MCF 10A (cell line): ENCODE measurements around the gene ELK4. TPM values are rescaled to one million over a fixed set of nuclear protein-coding genes. Genes with fewer than 3 reads are reported as not detected.

ENCODE experiments used
- BruUV-seq: library from RNA; stranded (reverse); fragments of 400-500 nt; replicated peaks from 2 replicates; lab custom pipeline; 2021; lab: Mats Ljungman, UMichigan
- CTCF ChIA-PET: fragments of 300-600 bp; sonication (Branson Sonifier 250); formaldehyde crosslinking; extraction: SDS; loops from one replicate; lab custom pipeline; 2021; ENCODE audit warnings: antibody characterized with exemption, inconsistent platforms; lab: Yijun Ruan, JAX
- POLR2A ChIA-PET: fragments of 300-600, 350-650 bp; sonication (Branson Sonifier 250); formaldehyde crosslinking; extraction: SDS; loops from one replicate; lab custom pipeline; 2020; ENCODE audit warnings: antibody characterized with exemption, inconsistent platforms; lab: Yijun Ruan, JAX
- DNase-seq: peaks from one replicate; pipeline ENCODE4 v3.0.0-alpha.2; 2018; ENCODE audit not compliant: unreplicated experiment
- H3K27ac Mint-ChIP-seq: one replicate; pipeline ENCODE4 v1.8.0; 2022; ENCODE audit warnings: mild to moderate bottlenecking, low read depth, mixed read lengths; ENCODE audit not compliant: unreplicated experiment
- H3K27me3 Mint-ChIP-seq: one replicate; pipeline ENCODE4 v1.8.0; 2022; ENCODE audit warnings: mixed read lengths; ENCODE audit not compliant: insufficient read depth, unreplicated experiment
- H3K36me3 Mint-ChIP-seq: one replicate; pipeline ENCODE4 v1.8.0; 2022; ENCODE audit warnings: mild to moderate bottlenecking, moderate library complexity, mixed read lengths; ENCODE audit not compliant: insufficient read depth, unreplicated experiment
- H3K4me1 Mint-ChIP-seq: one replicate; pipeline ENCODE4 v1.8.0; 2022; ENCODE audit warnings: mixed read lengths; ENCODE audit not compliant: insufficient read depth, unreplicated experiment
- H3K4me3 Mint-ChIP-seq: one replicate; pipeline ENCODE4 v1.8.0; 2022; ENCODE audit warnings: mild to moderate bottlenecking, moderate library complexity, mixed read lengths; ENCODE audit not compliant: unreplicated experiment
- H3K9me3 Mint-ChIP-seq: one replicate; pipeline ENCODE4 v1.8.0; 2022; ENCODE audit warnings: mixed read lengths; ENCODE audit not compliant: unreplicated experiment
- intact Hi-C: fragments of 100-400 bp; cut with micrococcal nuclease; formaldehyde crosslinking; loops from 2 replicates; pipeline ENCODE4 v1.14.1; 2022
- total RNA-seq: library from RNA; stranded (reverse); gene quantifications from 2 replicates; pipeline ENCODE4 v1.2.3, GENCODE V29; 2022
- TF ChIP-seq, protein P1 (sequence below): fragments of 200-600 bp; IDR thresholded peaks from one replicate; pipeline ENCODE4 v1.8.0; 2022; ENCODE audit warnings: antibody characterized with exemption, mild to moderate bottlenecking; ENCODE audit not compliant: unreplicated experiment

Gene ELK4
- total RNA-seq, 1 experiment from 2014 or later = 101 TPM

DNA sequence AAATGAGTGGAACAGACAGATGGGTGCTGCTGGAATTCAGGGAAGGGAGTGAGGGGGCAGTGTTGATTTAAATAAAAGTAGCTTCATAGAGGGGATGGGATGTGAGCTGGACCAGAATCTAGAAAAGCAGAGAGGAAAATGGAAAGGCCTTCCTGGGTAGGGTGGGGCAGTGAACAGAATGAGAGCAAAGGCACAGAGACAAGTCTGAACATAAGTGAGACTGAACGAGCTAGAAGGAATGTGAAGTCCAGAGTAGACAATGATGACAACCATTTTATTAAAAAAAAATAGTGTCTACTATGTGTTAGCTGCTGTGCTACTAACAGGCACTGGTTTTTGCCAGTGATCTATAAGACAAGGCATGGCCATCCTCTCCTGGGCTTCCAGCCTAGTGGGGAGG is 36.0 kb downstream of the ELK4 start:
- intact Hi-C loops = no loop called here
- no peak for DNase-seq
- Mint-ChIP-seq H3K27me3 (no peaks in the 10 kb centered on the region), H3K27ac (no peak overlapping the region), H3K4me1 (peaks cover 21% of the 10 kb centered on the region), H3K4me3 (no peak overlapping the region), H3K9me3 (no peaks in the 10 kb centered on the region), H3K36me3 (peaks cover 32% of the 10 kb centered on the region)
- TF ChIP-seq, protein P1, sequence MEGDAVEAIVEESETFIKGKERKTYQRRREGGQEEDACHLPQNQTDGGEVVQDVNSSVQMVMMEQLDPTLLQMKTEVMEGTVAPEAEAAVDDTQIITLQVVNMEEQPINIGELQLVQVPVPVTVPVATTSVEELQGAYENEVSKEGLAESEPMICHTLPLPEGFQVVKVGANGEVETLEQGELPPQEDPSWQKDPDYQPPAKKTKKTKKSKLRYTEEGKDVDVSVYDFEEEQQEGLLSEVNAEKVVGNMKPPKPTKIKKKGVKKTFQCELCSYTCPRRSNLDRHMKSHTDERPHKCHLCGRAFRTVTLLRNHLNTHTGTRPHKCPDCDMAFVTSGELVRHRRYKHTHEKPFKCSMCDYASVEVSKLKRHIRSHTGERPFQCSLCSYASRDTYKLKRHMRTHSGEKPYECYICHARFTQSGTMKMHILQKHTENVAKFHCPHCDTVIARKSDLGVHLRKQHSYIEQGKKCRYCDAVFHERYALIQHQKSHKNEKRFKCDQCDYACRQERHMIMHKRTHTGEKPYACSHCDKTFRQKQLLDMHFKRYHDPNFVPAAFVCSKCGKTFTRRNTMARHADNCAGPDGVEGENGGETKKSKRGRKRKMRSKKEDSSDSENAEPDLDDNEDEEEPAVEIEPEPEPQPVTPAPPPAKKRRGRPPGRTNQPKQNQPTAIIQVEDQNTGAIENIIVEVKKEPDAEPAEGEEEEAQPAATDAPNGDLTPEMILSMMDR = no peak
- ChIA-PET CTCF (interaction anchor here (0.6 to 26.1 kb wide), 10 partner anchors 18 to 1121 kb away, joined by 3 to 918 read pairs (median 3); partner anchors contain the start of gene ELK4), POLR2A (interaction anchor here (0.6 to 12.4 kb wide), 8 partner anchors 12 to 153 kb away, joined by 3 to 555 read pairs (median 4); partner anchors contain the start of genes ELK4 and SLC45A3)
- no TSS peak for BruUV-seq

DNA sequence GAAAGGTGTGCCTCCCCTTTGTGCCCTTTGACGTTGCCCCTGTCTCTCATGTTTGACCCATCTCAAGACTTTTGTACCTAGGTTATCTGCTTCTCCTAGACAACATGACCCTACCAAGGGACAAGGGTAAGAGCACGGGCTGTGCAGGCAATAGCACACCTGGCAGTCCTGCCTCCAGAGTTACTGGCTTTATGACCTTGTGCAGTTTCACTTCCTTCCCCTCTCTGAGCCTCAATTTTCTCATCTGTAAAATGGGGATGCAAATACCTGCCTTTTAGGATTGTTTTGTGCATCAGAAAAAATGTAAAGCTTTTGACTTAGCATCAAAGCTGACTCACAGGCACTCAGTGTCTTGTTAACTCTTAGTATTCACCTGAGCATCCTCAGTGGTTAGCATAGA is 36.4 kb downstream of the ELK4 start:
- no peaks in the 10 kb centered on the region for H3K9me3 Mint-ChIP-seq
- no peak overlapping the region for H3K27ac Mint-ChIP-seq
- CTCF ChIA-PET = interaction anchor here (0.5 to 26.1 kb wide), 10 partner anchors 19 to 196 kb away, joined by 3 to 918 read pairs (median 3); partner anchors contain the start of gene ELK4
- TF ChIP-seq, protein P1 = no peak
- no peak overlapping the region for H3K4me3 Mint-ChIP-seq
- POLR2A ChIA-PET = interaction anchor here (0.6 to 12.4 kb wide), 9 partner anchors 12 to 153 kb away, joined by 3 to 555 read pairs (median 4); partner anchors contain the start of genes ELK4 and SLC45A3
- BruUV-seq = no TSS peak
- H3K27me3 Mint-ChIP-seq = no peaks in the 10 kb centered on the region
- H3K4me1 Mint-ChIP-seq = peaks cover 20% of the 10 kb centered on the region
- H3K36me3 Mint-ChIP-seq = peaks cover 31% of the 10 kb centered on the region
- intact Hi-C loops = no loop called here
- DNase-seq = no peak

DNA sequence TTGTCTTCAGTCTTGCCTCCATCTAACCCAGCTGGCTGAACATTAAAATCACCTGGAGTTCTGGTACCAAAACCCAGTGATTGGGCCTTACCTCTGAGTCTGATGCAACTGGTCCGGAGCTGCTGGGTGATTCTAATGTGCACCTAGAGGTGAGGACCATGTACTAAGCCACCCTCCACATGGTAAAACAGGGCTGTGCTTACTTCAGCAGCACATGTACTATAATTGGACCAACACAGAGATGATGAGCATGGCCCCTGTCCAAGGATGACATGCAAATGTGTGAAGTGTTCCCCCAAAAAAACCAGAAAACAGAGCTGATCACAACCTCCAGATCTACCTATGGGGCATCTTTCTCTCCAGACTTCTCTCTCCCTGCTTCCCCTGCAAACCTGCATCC is 37.0 kb downstream of the ELK4 start:
- POLR2A ChIA-PET = interaction anchor here (1.0 to 12.4 kb wide), 5 partner anchors 13 to 62 kb away, joined by 4 to 555 read pairs (median 25); partner anchors contain the start of gene ELK4
- CTCF ChIA-PET = interaction anchor here (0.6 to 26.1 kb wide), 13 partner anchors 21 to 247 kb away, joined by 3 to 918 read pairs (median 3); partner anchors contain the start of gene ELK4
- intact Hi-C loops = loop anchor here (5.0 kb wide), 2 partner anchors 312 to 382 kb away; no protein-coding TSS in a partner anchor
- no peaks in the 10 kb centered on the region for H3K9me3 Mint-ChIP-seq
- no peak for DNase-seq
- TF ChIP-seq, protein P1 = no peak
- H3K27me3 Mint-ChIP-seq = no peaks in the 10 kb centered on the region
- peaks cover 14% of the 10 kb centered on the region for H3K4me1 Mint-ChIP-seq
- peaks cover 25% of the 10 kb centered on the region for H3K36me3 Mint-ChIP-seq
- BruUV-seq = no TSS peak
- no peak overlapping the region for H3K4me3 Mint-ChIP-seq
- no peak overlapping the region for H3K27ac Mint-ChIP-seq

DNA sequence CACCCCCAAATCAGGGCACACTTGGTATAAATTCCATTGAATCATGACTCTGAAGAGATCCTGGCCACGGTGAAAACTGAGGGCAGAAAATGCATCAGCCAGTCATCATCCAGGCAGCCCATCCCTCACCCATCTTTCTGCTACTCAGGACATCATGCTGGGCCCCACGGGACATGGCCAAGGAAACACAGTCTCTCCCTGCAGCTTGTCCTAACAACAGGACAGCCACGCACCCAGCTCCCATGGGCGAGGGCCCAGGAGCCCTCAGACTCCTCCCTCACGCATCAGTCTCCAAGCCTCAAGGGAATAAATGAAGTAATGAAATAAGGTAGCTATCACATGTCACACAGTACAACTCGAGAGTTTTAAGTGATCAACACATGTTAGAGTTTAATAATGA is 37.8 kb downstream of the ELK4 start:
- no TSS peak for BruUV-seq
- Mint-ChIP-seq H3K36me3 (peaks cover 20% of the 10 kb centered on the region), H3K4me1 (peaks cover 10% of the 10 kb centered on the region), H3K27ac (no peak overlapping the region), H3K9me3 (no peaks in the 10 kb centered on the region), H3K4me3 (no peak overlapping the region), H3K27me3 (no peaks in the 10 kb centered on the region)
- DNase-seq = no peak
- intact Hi-C loops = loop anchor here (2.0 to 5.0 kb wide), 3 partner anchors 117 to 383 kb away; no protein-coding TSS in a partner anchor
- ChIA-PET POLR2A (interaction anchor here (0.6 to 12.4 kb wide), 6 partner anchors 14 to 919 kb away, joined by 3 to 555 read pairs (median 15); partner anchors contain the start of gene ELK4), CTCF (interaction anchor here (0.5 to 26.1 kb wide), 15 partner anchors 7 to 248 kb away, joined by 3 to 918 read pairs (median 4); partner anchors contain the start of gene ELK4)
- TF ChIP-seq, protein P1 = no peak
